Fibroblast of pulmonary artery (primary cell): Measurements from ENCODE around the gene CUEDC1.
A peak's percentile ranks its signal among the peaks of the same experiment; 100 is the strongest.

Experiments
- DNase-seq: peaks from one replicate; pipeline ENCODE4 v3.0.0-alpha.2; 2010; ENCODE audit warnings: low read depth
- H3K4me3 ChIP-seq: replicated peaks from 2 replicates; pipeline ENCODE4 v1.5.1; 2011; ENCODE audit warnings: low read depth, mild to moderate bottlenecking, control low read depth, low read length, moderate library complexity
- CTCF ChIP-seq: IDR thresholded peaks from 2 replicates; pipeline ENCODE4 v1.5.1; 2011; ENCODE audit warnings: mild to moderate bottlenecking, control low read depth, low read length, inconsistent platforms; ENCODE audit errors: missing control alignments

CUEDC1 gene

GRCh38 chr17:57899822-57900221 is 55.4 kb downstream of the CUEDC1 start:
- no peak for TF ChIP-seq CTCF
- DNase-seq, result no peak
- H3K4me3 ChIP-seq, result no peak overlapping the region

DNA sequence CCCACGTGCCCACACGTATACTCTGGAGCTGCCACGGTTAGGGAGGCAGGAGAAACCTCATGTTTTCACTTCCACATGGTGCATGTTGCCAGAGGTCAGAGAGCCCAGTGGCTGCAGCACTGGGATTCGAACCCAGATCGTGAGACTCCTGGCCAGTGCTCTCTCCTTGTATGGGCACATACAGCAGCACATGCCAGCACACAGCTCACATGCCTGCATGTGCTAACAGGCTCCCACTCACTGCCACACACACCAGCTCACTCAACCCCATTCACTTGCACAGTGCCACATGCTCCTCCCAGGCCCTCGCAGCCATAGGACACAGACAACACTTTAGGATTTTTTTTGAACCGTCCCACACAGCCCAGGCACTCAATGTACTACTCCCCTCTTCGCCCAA is 55.8 kb downstream of the CUEDC1 start:
- H3K4me3 ChIP-seq, result no peak overlapping the region
- no peak for TF ChIP-seq CTCF
- no peak for DNase-seq

DNA sequence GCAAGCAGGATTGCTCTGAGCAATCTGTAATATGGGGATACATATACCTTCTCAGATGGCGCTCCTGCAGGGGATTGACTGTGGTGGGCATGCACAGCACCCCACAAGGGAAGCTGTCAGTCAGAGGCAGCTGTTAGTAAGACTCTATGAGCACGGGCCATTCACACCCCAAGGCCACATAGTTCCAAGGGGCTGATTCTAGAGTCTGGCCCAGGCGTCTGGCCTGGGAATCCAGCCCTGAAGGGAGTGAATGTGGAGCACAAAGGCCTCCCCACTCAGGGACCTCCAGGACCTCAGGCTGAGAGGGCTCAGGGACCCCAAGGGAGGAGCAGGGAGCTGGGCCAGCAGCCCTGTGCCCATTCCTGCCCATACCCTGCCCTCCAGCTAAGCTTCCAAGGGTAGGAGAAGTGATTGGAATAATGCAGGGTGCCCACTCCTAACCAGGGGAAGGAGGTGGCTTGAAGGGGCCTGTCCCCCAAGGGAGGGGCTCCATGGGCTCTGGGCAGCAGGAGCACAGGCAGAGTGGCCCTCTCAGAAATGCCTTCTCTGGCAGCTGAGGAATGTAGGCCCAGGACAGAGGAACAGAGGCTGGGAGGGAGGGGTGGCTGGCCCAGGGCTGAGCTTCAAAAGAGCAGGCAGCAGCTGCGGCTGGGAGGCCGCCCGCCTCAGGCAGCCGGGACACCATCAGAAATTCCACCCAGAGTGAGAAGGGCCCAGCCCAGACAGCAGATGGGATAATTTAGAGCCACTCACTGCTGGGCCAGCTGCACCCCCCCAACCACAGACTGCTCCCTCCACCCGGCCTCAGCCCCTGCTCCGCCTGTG is 56.5 kb downstream of the CUEDC1 start:
- peak; percentile 44 for DNase-seq
- H3K4me3 ChIP-seq, result no peak overlapping the region
- TF ChIP-seq CTCF, result no peak

DNA sequence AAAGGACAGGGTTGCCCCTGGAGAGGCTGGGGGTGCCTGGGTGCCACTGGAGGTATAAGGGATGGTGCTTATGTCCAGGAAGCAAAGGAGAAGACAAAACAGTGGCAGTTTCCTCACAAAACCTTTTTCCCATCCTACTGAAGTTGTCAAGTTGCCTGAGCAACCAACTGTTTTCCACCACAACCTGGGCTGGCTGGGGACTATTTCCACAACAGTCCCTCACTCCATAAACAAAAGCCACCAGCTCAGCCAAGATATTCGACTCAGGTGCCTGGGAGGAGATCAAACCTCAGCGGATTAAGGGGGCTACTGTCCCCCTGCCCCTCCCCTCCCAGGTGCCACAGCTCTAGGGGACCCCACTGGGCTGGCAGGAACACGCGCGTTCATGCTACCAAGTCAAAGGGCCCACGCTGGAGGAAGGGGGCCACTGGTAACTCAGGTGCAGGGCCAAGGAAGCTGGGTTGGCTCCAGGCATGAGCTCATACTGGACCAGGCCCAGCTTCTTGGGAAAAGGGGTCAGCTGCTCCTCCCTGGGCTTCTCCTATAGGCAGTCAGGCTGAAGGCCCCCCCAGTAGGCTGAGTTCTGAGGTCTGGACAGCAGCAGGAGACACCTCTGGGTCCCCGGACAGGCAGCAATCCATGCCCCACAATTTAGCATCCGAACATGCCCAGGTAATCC is 59.7 kb downstream of the CUEDC1 start:
- peak; percentile 40 for DNase-seq
- no peak overlapping the region for H3K4me3 ChIP-seq
- TF ChIP-seq CTCF, result no peak

GRCh38 chr17:57894848-57895247 is 60.4 kb downstream of the CUEDC1 start:
- no peak overlapping the region for H3K4me3 ChIP-seq
- no peak for TF ChIP-seq CTCF
- DNase-seq, result no peak

DNA sequence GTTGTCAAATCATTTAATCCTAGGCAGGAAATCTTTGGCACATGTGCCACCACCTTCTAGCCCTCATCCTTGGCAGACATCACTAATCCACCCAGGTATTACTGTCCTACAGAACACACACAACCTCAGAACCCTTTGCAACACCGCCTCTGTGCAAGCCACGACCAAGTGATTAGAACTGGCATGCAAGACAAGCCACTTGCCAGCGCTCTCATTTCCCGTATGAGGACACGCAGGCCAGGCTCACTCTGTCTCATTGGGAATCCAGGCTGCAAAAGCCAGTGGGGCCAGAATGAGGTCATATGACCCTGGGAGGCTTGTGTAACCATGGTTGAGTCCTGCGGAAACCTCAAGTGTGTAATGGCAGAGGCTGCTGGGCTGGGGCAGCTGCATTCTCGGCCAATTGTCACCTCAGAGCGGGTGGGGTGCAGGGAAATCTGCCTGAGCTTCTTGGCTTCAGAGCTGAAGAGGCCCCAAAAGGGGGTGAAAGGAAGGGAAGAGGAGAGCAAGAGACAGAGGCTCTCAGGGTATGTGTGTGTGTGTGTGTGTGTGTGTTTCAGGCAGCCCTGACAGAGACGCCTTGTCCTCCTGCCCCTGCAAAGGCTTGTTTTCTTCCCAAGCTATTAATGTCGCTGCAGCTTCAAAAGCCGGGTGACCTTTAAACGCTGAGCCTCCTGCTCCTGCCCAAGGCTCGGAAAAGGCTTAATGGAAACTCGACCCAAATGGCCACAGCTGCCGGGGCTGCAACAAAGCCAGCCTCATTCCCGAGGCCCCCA is 62.2 kb downstream of the CUEDC1 start:
- H3K4me3 ChIP-seq, result peak overlapping the region; percentile 22
- DNase-seq, result peak; percentile 99

More for the DNA sequence above, 62.2 kb downstream of the CUEDC1 start:
- TF ChIP-seq CTCF, result no peak
